HL-60 (cell line): ENCODE data around the gene ZNF609.
"Not testable (repeated sequence)": the region's sequence is repeated elsewhere in the genome, so short reads cannot be mapped to it uniquely, and the experiment has no call there.

Source experiments
- DNase-seq, 2 experiments: peaks; one replicate each; pipeline ENCODE4 v3.0.0-alpha.2; 2010 to 2020; ENCODE audit warnings: low read depth in 1 of 2, low spot score in 1 of 2
- H3K27ac ChIP-seq: fragments of 250-450 bp; sonication (Bioruptor Pico); replicated peaks from 2 replicates; pipeline ENCODE4 v1.5.1; 2020; ENCODE audit warnings: mild to moderate bottlenecking, moderate library complexity
- H3K27me3 ChIP-seq: fragments of 250-450 bp; sonication (Bioruptor Pico); 2 replicates; pipeline ENCODE4 v1.5.1; 2021; ENCODE audit warnings: mild to moderate bottlenecking, moderate library complexity; ENCODE audit not compliant: insufficient read depth, poor library complexity, severe bottlenecking
- H3K4me3 ChIP-seq: replicated peaks from 2 replicates; pipeline ENCODE4 v1.5.1; 2011; ENCODE audit warnings: mild to moderate bottlenecking, control low read depth, low read length; ENCODE audit not compliant: insufficient read depth
- CTCF ChIP-seq: IDR thresholded peaks from one replicate; pipeline ENCODE4 v1.5.1; 2011; ENCODE audit warnings: low read length, control low read depth, inconsistent platforms; ENCODE audit not compliant: insufficient read depth
- GABPA ChIP-seq: IDR thresholded peaks from 2 replicates; pipeline ENCODE4 v1.6.1; 2012; ENCODE audit warnings: low read depth
- POLR2AphosphoS5 ChIP-seq: IDR thresholded peaks from 2 replicates; pipeline ENCODE4 v1.6.1; 2012; ENCODE audit warnings: low read depth
- REST ChIP-seq: IDR thresholded peaks from 2 replicates; pipeline ENCODE4 v1.6.1; 2012; ENCODE audit warnings: low read depth; ENCODE audit not compliant: insufficient replicate concordance
- SPI1 ChIP-seq: IDR thresholded peaks from 2 replicates; pipeline ENCODE4 v1.6.1; 2012; ENCODE audit warnings: low read depth, mild to moderate bottlenecking, borderline replicate concordance

Gene ZNF609

GRCh38 chr15:64586984-64587383 is 126.6 kb downstream of the ZNF609 start:
- no peak for TF ChIP-seq REST
- TF ChIP-seq SPI1 = no peak
- no peak for TF ChIP-seq POLR2AphosphoS5
- TF ChIP-seq GABPA = no peak
- no peak for TF ChIP-seq CTCF
- Histone ChIP-seq H3K27ac (no peak overlapping the region), H3K4me3 (no peak overlapping the region), H3K27me3 (no peaks in the 10 kb centered on the region)
- no peak for DNase-seq

GRCh38 chr15:64589435-64590084 is 129.2 kb downstream of the ZNF609 start:
- no peak for DNase-seq
- Histone ChIP-seq H3K4me3 (no peak overlapping the region), H3K27me3 (no peaks in the 10 kb centered on the region), H3K27ac (no peak overlapping the region)
- TF ChIP-seq CTCF = no peak
- TF ChIP-seq POLR2AphosphoS5 = no peak
- no peak for TF ChIP-seq GABPA

GRCh38 chr15:64592845-64593244 is 132.5 kb downstream of the ZNF609 start:
- H3K4me3 ChIP-seq, H3K27ac ChIP-seq, DNase-seq, H3K27me3 ChIP-seq: not testable (repeated sequence)

- Histone ChIP-seq H3K27ac (no peak overlapping the region), H3K4me3 (no peak overlapping the region), H3K27me3 (no peaks in the 10 kb centered on the region)
- TF ChIP-seq SPI1 (no peak), CTCF (no peak), GABPA (no peak), REST (no peak), POLR2AphosphoS5 (no peak)
- DNase-seq = no peak
Observed at GRCh38 chr15:64596701-64597476, 136.5 kb downstream of the ZNF609 start.
